HG03575 (cell line): ENCODE measurements around the gene KCNA3.
"Not testable (repeated sequence)": the region's sequence is repeated elsewhere in the genome, so short reads cannot be mapped to it uniquely, and the experiment has no call there.

ENCODE experiments used
- ATAC-seq: cut with Tn5 transposase; IDR thresholded peaks from one replicate; pipeline ENCODE4 v1.9.1; 2021; ENCODE audit not compliant: unreplicated experiment, insufficient number of reproducible peaks, low FRiP score; ENCODE audit errors: extremely low read depth

Gene KCNA3

GRCh38 chr1:110684491-110684890 lies 9.8 kb upstream of the KCNA3 start:
- no peak for ATAC-seq

GRCh38 chr1:110682898-110683297 lies 8.2 kb upstream of the KCNA3 start:
- ATAC-seq, result no peak

GRCh38 chr1:110680036-110680735 lies 5.4 kb upstream of the KCNA3 start:
- ATAC-seq, result no peak

GRCh38 chr1:110677526-110677925 lies 2.8 kb upstream of the KCNA3 start:
- ATAC-seq, result no peak

- no peak for ATAC-seq
Measured at GRCh38 chr1:110676970-110677369, 2.2 kb upstream of the KCNA3 start.

- no peak for ATAC-seq
Measured at GRCh38 chr1:110675060-110675791, 486 bp upstream of the KCNA3 start.

GRCh38 chr1:110673805-110674336 lies 869 bp downstream of the KCNA3 start:
- no peak for ATAC-seq

GRCh38 chr1:110673197-110673701 lies 1.5 kb downstream of the KCNA3 start:
- no peak for ATAC-seq

GRCh38 chr1:110672753-110673108 lies 2.0 kb downstream of the KCNA3 start:
- no peak for ATAC-seq

GRCh38 chr1:110672001-110672752 lies 2.6 kb downstream of the KCNA3 start:
- no peak for ATAC-seq

GRCh38 chr1:110671361-110671760 lies 3.4 kb downstream of the KCNA3 start:
- no peak for ATAC-seq

- ATAC-seq, result no peak
Measured at GRCh38 chr1:110668549-110668948, 6.2 kb downstream of the KCNA3 start.

GRCh38 chr1:110667776-110668175 lies 7.0 kb downstream of the KCNA3 start:
- ATAC-seq, result no peak

GRCh38 chr1:110663241-110663640 lies 11.5 kb downstream of the KCNA3 start:
- no peak for ATAC-seq

- not testable (repeated sequence) for ATAC-seq
Measured at GRCh38 chr1:110659559-110659958, 15.2 kb downstream of the KCNA3 start.

GRCh38 chr1:110657351-110657750 lies 17.4 kb downstream of the KCNA3 start:
- no peak for ATAC-seq

- no peak for ATAC-seq
Measured at GRCh38 chr1:110650609-110651008, 24.1 kb downstream of the KCNA3 start.

- no peak for ATAC-seq
Measured at GRCh38 chr1:110648417-110648816, 26.3 kb downstream of the KCNA3 start.

GRCh38 chr1:110647254-110647891 lies 27.4 kb downstream of the KCNA3 start:
- no peak for ATAC-seq
